ENCODE data around the gene TMEM87B. TPM values are rescaled to one million over a fixed set of nuclear protein-coding genes. Genes with fewer than 3 reads are reported as not detected.

The TMEM87B gene
- total and polyA plus RNA-seq, 10 of the 15 experiments (the other 5 are each of a cell fraction or from before 2014, with no cell fraction given): 5.7 to 20.6 (median 12.3) TPM

DNA sequence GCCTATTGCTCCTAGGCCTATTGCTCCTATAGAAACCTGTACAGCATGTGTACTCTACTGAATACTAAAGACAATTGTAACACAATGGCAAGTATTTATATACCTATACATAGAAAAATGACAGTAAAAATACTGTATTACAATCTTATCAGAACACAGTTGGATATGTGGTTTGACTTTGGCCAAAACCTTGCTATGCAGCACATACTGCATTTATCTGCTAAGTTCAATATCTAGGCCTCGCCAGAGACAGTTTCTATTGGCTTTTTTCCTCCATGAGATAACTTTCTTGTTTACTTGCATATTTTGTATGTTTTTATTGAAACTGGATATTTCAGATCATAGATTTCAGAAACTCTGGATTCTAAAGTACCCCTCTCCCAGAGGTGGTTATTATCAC, 19.3 kb upstream of the TMEM87B start:
- Histone ChIP-seq H3K27me3 (replicated peaks in 1 of 2; ENCODE audit: control insufficient read depth in 2 of 2, insufficient read depth in 2 of 2, low read length in 1 of 2) (no peaks in the 10 kb centered on the region), H3K9ac (ENCODE audit: control insufficient read depth, insufficient read depth, low read length) (no peak overlapping the region), H4K20me1 (ENCODE audit: control insufficient read depth, insufficient read depth) (no peaks in the 10 kb centered on the region), H2AFZ (ENCODE audit: control insufficient read depth, low read depth, low read length) (no peak overlapping the region), H3K4me3 (no peak overlapping the region), H3K9me3 (replicated peaks; ENCODE audit: control insufficient read depth, insufficient read depth, low read length) (no peaks in the 10 kb centered on the region; the same call in 1 of the 3 replicates), H3K4me1 (ENCODE audit: control insufficient read depth, insufficient read depth, low read length) (no peaks in the 10 kb centered on the region), H3K4me2 (ENCODE audit: control insufficient read depth, insufficient read depth) (no peak overlapping the region), H3K79me2 (ENCODE audit: control insufficient read depth, insufficient read depth, low read length) (no peaks in the 10 kb centered on the region), H3K27ac (ENCODE audit: control insufficient read depth, insufficient read depth) (no peak overlapping the region), H3K36me3 (ENCODE audit: control insufficient read depth in 2 of 2, insufficient read depth in 2 of 2, low read length in 1 of 2) (no peaks in the 10 kb centered on the region)
- DNase-seq (ENCODE audit: low read depth, low spot score): no peak
- WGBS (ENCODE audit: insufficient coverage, insufficient replicate concordance, low lambda C conversion rate, missing lambda C conversion rate): 35% methylated on average over 1 of the region's 1 CpG
- in situ Hi-C loops (cut with MboI): no loop called here
- no peak for FAIRE-seq
- POLR2A ChIA-PET: no interaction called here
- RAD21 ChIA-PET (ENCODE audit: unreplicated experiment): no interaction called here
- SMC1A ChIA-PET (ENCODE audit: uncharacterized antibody, unreplicated experiment): no interaction called here
- intact Hi-C loops (cut with micrococcal nuclease; ENCODE audit: unreplicated experiment): no loop called here
- no TSS peak for BruUV-seq (replicated peaks)
- no peak for ATAC-seq
- CTCF ChIA-PET: no interaction called here
- TF ChIP-seq NRF1 (conservative IDR thresholded peaks at IDR 0.05; ENCODE audit: low read depth, low read length): no peak
- TF ChIP-seq, protein P1, sequence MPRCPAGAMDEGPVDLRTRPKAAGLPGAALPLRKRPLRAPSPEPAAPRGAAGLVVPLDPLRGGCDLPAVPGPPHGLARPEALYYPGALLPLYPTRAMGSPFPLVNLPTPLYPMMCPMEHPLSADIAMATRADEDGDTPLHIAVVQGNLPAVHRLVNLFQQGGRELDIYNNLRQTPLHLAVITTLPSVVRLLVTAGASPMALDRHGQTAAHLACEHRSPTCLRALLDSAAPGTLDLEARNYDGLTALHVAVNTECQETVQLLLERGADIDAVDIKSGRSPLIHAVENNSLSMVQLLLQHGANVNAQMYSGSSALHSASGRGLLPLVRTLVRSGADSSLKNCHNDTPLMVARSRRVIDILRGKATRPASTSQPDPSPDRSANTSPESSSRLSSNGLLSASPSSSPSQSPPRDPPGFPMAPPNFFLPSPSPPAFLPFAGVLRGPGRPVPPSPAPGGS (IDR thresholded peaks at IDR 0.05; ENCODE audit: borderline replicate concordance, insufficient read depth, low read depth, low read length, poor library complexity, severe bottlenecking): no peak
- TF ChIP-seq, protein P2, sequence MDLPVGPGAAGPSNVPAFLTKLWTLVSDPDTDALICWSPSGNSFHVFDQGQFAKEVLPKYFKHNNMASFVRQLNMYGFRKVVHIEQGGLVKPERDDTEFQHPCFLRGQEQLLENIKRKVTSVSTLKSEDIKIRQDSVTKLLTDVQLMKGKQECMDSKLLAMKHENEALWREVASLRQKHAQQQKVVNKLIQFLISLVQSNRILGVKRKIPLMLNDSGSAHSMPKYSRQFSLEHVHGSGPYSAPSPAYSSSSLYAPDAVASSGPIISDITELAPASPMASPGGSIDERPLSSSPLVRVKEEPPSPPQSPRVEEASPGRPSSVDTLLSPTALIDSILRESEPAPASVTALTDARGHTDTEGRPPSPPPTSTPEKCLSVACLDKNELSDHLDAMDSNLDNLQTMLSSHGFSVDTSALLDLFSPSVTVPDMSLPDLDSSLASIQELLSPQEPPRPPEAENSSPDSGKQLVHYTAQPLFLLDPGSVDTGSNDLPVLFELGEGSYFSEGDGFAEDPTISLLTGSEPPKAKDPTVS (IDR thresholded peaks at IDR 0.05; ENCODE audit: low read depth, low read length): no peak
- no peak for TF ChIP-seq PML (IDR thresholded peaks at IDR 0.05; ENCODE audit: low read length)
- TF ChIP-seq ATF7 (IDR thresholded peaks at IDR 0.05; ENCODE audit: low read depth): no peak
- no peak for TF ChIP-seq BACH1 (IDR thresholded peaks at IDR 0.05; ENCODE audit: borderline replicate concordance)
- TF ChIP-seq SMAD5 (IDR thresholded peaks at IDR 0.05; ENCODE audit: low read depth): no peak
- TF ChIP-seq, protein P3, sequence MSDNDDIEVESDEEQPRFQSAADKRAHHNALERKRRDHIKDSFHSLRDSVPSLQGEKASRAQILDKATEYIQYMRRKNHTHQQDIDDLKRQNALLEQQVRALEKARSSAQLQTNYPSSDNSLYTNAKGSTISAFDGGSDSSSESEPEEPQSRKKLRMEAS (IDR thresholded peaks at IDR 0.05; ENCODE audit: low read depth, low read length): no peak
- TF ChIP-seq, protein P4, sequence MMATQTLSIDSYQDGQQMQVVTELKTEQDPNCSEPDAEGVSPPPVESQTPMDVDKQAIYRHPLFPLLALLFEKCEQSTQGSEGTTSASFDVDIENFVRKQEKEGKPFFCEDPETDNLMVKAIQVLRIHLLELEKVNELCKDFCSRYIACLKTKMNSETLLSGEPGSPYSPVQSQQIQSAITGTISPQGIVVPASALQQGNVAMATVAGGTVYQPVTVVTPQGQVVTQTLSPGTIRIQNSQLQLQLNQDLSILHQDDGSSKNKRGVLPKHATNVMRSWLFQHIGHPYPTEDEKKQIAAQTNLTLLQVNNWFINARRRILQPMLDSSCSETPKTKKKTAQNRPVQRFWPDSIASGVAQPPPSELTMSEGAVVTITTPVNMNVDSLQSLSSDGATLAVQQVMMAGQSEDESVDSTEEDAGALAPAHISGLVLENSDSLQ (IDR thresholded peaks at IDR 0.05): no peak
- TF ChIP-seq, protein P5, sequence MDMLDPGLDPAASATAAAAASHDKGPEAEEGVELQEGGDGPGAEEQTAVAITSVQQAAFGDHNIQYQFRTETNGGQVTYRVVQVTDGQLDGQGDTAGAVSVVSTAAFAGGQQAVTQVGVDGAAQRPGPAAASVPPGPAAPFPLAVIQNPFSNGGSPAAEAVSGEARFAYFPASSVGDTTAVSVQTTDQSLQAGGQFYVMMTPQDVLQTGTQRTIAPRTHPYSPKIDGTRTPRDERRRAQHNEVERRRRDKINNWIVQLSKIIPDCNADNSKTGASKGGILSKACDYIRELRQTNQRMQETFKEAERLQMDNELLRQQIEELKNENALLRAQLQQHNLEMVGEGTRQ (IDR thresholded peaks at IDR 0.05; ENCODE audit: borderline replicate concordance, low read depth, low read length): no peak
- no peak for TF ChIP-seq SMC3 (IDR thresholded peaks at IDR 0.05; ENCODE audit: borderline replicate concordance, low read length)
- TF ChIP-seq CREB1 (IDR thresholded peaks at IDR 0.05; ENCODE audit: low read depth): no peak
- TF ChIP-seq, protein P6, sequence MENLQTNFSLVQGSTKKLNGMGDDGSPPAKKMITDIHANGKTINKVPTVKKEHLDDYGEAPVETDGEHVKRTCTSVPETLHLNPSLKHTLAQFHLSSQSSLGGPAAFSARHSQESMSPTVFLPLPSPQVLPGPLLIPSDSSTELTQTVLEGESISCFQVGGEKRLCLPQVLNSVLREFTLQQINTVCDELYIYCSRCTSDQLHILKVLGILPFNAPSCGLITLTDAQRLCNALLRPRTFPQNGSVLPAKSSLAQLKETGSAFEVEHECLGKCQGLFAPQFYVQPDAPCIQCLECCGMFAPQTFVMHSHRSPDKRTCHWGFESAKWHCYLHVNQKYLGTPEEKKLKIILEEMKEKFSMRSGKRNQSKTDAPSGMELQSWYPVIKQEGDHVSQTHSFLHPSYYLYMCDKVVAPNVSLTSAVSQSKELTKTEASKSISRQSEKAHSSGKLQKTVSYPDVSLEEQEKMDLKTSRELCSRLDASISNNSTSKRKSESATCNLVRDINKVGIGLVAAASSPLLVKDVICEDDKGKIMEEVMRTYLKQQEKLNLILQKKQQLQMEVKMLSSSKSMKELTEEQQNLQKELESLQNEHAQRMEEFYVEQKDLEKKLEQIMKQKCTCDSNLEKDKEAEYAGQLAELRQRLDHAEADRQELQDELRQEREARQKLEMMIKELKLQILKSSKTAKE (IDR thresholded peaks at IDR 0.05; ENCODE audit: low read depth, poor library complexity, severe bottlenecking): no peak
- TF ChIP-seq TBL1XR1 (IDR thresholded peaks at IDR 0.05; ENCODE audit: low read depth, low read length): no peak
